D721Med (cell line): ENCODE measurements around the gene DOCK9.

Experiments used
- DNase-seq: peaks from one replicate; pipeline ENCODE4 v3.0.0; 2011; ENCODE audit warnings: low spot score; ENCODE audit not compliant: insufficient read length
- FAIRE-seq: peaks from 2 replicates; lab custom pipeline; 2011; peaks lifted over from hg19 to GRCh38; lab: Jason Lieb, UNC
- CTCF ChIP-seq: IDR thresholded peaks from 2 replicates; pipeline ENCODE4 v1.5.1; 2012; ENCODE audit warnings: mild to moderate bottlenecking, control low read depth; ENCODE audit not compliant: insufficient read depth; ENCODE audit errors: missing control alignments

DOCK9 gene

GRCh38 chr13:98976338-98976737, 1.5 kb downstream of the DOCK9 start:
- no peak for DNase-seq
- TF ChIP-seq CTCF: no peak

GRCh38 chr13:98975822-98976261, 2.0 kb downstream of the DOCK9 start:
- DNase-seq: no peak

More at GRCh38 chr13:98976338-98976737, 1.5 kb downstream of the DOCK9 start:
- no peak for FAIRE-seq

GRCh38 chr13:98974053-98974452, 3.8 kb downstream of the DOCK9 start:
- DNase-seq: no peak
- FAIRE-seq: no peak
- no peak for TF ChIP-seq CTCF

More at GRCh38 chr13:98975822-98976261, 2.0 kb downstream of the DOCK9 start:
- no peak for TF ChIP-seq CTCF
- no peak for FAIRE-seq

DNA sequence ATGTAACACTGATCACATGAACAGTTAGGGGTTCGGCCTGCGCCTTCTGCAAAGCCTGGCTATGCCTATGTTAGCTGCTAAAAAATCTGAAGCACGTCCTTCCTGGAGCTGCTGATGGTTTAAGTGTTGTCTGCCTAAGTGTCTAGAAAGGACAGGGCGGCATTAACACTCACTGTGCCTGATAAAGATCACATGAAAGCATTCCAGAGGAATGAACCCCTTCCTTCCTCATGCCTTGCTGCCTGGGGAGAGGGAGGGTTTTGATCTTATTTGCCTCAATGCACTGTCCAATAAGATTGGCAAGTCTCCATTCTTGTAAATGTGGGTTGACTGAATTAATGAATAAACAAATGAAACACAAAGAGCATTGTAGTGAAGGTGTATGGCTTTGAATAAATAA, 5.2 kb downstream of the DOCK9 start:
- TF ChIP-seq CTCF: no peak
- DNase-seq: no peak
- no peak for FAIRE-seq

DNA sequence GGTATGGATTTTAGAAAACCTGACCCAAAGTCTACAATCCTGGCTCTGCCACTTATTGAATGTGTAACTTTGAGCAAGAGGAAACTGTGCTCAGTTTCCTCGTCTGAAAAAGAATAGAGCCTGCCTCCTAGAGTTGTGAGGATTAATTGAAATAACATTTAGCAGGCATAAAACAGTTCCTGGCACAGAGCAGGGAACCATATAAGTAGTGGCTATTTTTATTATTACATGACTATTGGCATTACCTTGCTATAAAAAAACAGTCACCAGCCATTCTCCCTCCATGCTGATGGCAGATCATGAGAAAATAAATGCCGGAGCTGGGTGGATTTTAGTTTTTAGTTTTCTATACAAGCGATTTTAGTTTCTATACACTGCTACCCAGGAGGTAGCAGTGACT, 5.8 kb downstream of the DOCK9 start:
- FAIRE-seq (no peak), DNase-seq (no peak)
- TF ChIP-seq CTCF: no peak

DNA sequence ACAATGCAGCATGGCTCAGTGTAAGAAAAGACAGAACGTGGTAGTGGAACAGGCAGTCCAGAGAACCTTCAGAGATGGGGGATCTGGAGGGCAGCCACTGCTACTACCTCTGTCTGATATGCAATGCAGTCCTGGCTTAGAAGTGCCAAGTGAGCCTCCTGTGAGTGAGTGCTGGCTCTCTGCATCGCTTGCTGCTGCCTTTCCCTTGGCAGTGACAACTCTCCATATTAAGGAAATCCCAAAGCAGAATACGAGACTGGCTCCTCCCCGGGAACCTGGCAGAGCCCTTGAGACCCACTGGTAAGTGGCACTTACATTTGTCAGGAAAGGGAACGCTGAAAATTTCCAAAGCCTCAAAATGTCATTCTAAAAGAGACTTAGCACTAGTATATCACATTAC, 7.5 kb downstream of the DOCK9 start:
- no peak for DNase-seq
- no peak for FAIRE-seq
- no peak for TF ChIP-seq CTCF

DNA sequence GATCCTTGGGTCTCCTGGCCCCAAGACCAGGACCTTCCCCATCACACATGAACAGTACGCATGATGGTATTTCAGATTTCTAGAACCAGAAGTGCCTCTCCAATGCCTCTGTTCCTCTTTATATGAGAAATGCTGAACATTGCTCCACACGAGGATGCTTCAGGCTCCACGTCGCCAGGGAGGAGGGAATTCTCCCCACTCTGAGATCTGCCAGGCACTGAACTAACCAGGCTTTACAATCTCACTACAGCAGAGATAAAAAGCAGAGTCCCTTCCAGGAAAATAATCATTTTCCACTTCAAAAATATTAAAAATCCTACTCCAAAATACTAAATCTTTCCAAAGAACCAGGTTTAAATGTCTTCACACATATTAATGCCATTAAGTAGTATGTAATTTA, 10.4 kb downstream of the DOCK9 start:
- no peak for FAIRE-seq
- no peak for TF ChIP-seq CTCF
- no peak for DNase-seq
